Ramos (cell line): ENCODE data around the gene RAB11FIP4.
"Not testable (repeated sequence)": the region's sequence is repeated elsewhere in the genome, so short reads cannot be mapped to it uniquely, and the experiment has no call there.

Experiments used
- in situ Hi-C: fragments of 300-500 bp; cut with MboI; formaldehyde crosslinking; loops from one replicate; pipeline ENCODE4 v1.14.3; 2022; ENCODE audit warnings: low sequenced_read_pairs; ENCODE audit not compliant: unreplicated experiment

Gene RAB11FIP4, protein sequence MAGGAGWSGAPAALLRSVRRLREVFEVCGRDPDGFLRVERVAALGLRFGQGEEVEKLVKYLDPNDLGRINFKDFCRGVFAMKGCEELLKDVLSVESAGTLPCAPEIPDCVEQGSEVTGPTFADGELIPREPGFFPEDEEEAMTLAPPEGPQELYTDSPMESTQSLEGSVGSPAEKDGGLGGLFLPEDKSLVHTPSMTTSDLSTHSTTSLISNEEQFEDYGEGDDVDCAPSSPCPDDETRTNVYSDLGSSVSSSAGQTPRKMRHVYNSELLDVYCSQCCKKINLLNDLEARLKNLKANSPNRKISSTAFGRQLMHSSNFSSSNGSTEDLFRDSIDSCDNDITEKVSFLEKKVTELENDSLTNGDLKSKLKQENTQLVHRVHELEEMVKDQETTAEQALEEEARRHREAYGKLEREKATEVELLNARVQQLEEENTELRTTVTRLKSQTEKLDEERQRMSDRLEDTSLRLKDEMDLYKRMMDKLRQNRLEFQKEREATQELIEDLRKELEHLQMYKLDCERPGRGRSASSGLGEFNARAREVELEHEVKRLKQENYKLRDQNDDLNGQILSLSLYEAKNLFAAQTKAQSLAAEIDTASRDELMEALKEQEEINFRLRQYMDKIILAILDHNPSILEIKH

DNA sequence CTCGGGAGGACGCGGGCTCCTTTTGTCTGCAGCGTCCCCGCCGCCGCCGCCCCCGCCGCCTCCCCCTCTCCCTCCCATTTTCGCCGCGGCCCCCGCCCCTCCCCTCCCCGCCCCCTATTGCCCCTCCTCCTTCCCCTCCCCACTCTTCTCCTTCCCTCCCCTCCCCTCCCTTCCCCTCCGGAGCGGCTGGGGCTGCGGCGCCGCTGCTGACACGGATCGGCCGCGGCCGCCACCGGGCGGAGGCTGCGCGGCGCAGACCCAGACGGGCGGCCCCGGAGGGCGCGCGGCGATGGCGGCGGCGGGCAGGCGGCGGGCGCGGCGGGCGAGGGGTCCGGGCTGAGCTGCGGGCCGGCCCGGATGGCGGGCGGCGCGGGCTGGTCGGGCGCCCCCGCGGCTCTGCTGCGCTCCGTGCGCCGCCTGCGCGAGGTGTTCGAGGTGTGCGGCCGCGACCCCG is at the start of gene RAB11FIP4:
Gene RAB11FIP4, plus strand, starts transcription at position 180 of the 454 bp plus-strand sequence. Its CDS starts 178 bp downstream, at position 358.
- in situ Hi-C loops = no loop called here

DNA sequence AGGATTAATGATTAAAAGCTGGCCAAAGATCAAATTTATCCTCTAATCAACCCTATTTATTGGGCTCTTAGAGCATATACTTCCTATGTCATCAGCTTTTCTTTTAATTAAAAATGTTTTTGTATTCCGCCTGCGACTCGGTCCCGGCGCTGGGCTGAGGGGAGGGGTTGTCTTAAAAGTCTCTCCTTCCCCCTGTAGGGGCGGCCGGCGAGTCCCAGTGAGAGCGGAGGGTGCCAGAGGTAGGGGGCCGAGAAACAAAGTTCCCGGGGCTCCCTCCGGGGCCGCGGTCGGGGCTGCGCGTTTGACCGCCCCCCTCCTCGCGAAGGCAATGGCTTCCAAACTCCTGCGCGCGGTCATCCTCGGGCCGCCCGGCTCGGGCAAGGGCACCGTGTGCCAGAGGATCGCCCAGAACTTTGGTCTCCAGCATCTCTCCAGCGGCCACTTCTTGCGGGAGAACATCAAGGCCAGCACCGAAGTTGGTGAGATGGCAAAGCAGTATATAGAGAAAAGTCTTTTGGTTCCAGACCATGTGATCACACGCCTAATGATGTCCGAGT is 46.2 kb upstream of the RAB11FIP4 start:
- in situ Hi-C loops = not testable (repeated sequence)

DNA sequence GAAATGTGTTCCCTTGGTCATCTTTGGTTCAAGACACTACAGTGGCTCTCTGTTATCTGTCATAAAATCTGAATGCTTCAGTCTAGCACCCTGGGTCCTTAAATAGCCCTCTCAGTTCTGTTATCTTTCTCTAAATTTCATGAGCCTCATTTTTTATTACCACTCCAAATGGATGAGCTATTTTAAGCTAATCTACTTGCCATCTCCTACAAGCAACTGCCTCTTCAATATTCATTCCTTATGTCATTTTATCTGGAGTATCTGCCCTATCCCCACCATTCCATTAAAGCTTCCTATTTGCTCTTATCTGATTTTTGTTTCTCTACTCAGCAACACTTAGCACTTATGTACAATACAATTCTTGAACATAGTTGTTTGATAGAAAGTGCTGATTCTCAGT is 42.0 kb upstream of the RAB11FIP4 start:
- in situ Hi-C loops = no loop called here

DNA sequence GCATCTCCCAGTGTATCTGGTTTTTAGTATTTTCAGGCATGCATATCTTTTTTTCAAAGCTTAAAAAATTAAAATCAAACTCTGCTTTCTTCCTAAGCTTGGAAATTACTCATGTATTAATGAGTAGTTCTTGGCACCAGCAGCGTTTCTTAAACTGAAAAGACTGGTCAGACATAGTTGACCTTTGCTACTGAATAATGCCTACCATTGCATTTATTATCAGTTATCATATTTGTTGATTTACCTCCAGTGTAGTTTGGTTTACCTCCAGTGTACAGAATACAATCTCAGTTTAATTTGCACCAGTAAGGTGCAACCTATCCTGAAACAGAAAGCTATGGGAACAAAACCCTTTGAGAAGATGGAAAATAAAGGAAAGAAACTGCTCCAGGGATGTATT is 35.5 kb upstream of the RAB11FIP4 start:
- in situ Hi-C loops = no loop called here

DNA sequence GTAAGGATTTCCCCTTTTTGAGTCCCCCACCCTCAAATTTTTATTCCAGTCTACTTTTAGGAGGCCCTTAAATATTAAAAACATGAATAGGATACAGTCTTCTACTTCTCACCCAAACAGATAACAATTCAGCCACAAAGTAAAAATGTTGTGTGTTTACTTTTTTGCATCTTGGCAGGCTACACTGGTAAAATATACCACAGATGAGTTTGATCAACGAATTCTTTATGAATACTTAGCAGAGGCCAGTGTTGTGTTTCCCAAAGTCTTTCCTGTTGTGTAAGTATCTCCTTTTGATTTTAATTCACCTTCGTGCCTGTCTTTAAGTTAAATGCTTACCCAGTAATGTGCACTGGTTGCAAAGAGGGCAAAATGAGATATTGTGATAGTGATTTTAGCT is 34.4 kb upstream of the RAB11FIP4 start:
- in situ Hi-C loops = no loop called here

DNA sequence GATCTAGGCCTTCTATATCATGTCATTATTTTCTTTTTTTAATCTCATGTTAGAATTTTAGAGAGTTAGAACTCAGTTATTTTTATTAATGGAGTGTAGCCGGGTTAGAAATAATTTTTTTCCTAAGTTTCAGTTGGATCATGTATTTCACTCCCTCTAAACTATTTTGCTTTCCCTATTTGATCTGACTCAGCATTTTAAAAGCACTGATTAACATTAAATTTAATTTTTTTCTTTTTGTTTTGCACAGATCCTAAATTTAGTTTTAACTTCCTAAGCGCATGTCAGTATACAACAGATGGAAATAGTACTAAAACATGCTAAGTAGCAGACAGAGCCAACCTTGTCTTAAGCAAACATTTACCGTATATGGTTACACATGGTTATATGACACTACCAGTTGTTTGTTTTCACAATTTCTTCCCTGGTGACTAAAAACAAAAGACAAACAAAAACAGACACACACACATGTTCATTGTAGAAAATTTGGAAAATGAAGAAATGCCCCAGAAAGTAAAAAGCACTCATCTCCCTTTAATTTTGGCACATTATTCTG is 33.6 kb upstream of the RAB11FIP4 start:
- in situ Hi-C loops = no loop called here

DNA sequence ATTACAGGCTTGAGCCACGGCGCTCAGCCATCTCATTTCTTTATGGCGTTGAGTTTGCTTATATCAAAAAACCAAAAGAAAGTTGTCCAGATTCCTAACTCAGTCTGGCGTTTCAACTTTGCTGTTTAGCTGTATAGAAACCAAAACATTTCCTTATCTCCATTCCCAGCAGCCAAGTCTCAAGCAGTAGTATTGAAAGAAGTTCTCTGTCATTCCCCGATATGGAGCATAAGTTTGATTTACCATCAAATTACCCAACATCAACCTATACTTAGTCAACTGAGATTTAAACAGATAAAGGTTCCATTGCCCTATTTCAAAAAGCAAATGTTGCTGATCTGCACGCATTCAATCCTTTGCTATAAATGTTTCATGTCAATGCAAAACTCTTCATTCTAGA is 27.5 kb upstream of the RAB11FIP4 start:
- in situ Hi-C loops = no loop called here

DNA sequence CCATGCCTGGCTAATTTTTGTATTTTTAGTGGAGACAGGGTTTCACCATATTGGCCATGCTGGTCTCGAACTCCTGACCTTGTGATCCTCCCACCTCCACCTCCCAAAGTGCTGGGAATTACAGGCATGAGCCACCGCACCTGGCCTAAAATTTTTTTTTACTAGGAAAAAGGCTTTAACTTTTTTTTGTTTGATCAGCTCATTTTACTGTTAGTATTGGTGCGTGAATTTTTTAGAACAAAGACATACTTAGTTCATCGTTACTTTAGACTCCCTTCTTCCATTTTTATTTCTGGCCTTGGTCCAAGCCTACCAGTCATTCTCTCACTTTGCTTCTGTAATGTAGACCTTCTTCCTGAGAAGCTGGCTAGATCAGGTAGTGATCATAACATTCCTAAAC is 25.4 kb upstream of the RAB11FIP4 start:
- in situ Hi-C loops = no loop called here

DNA sequence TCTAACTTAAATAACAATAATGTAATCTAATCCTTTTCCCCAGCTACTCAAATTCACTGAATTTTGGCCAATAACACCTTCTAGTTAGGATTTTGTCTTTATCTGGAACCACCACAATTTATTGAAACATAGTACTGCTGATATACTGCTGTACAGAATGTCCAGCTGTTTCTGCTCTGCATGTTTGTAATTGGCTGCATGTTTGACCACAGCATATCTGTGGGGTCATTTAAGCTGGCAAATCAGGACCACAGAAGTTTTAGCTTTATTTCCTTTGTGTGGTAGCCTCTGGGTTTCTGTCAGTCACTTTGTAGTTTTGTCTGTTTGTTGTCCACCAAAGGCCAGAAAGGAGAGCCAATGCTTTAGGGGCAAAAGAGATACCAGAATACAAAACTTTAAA is 22.2 kb upstream of the RAB11FIP4 start:
- in situ Hi-C loops = no loop called here

DNA sequence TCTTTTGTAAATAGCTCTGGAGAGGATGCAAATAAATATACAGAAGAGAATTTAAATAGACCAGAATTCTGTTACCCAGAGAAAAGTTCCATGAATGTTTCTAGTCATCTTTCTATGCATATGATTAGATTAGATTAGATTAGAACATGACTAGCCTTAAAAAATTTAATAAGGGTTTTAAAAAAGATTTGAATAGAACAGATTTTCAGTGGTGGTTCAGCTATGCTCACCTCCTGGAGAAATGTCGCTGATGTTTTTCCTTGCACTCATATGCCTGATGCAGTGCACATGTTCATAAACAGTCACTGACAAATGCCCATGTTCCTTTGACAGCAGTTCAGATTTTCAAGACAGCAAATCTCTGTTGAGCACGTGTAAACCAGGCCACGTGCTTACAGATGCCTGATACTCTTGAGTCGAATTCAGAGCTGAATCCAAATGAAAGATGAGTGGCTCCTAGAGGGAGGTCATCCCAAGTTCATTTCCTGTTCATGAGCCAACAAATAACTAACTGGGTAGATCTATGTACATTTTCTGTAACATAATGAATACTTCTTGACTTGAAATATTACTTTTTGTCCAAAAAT is 19.9 kb upstream of the RAB11FIP4 start:
- in situ Hi-C loops = no loop called here

DNA sequence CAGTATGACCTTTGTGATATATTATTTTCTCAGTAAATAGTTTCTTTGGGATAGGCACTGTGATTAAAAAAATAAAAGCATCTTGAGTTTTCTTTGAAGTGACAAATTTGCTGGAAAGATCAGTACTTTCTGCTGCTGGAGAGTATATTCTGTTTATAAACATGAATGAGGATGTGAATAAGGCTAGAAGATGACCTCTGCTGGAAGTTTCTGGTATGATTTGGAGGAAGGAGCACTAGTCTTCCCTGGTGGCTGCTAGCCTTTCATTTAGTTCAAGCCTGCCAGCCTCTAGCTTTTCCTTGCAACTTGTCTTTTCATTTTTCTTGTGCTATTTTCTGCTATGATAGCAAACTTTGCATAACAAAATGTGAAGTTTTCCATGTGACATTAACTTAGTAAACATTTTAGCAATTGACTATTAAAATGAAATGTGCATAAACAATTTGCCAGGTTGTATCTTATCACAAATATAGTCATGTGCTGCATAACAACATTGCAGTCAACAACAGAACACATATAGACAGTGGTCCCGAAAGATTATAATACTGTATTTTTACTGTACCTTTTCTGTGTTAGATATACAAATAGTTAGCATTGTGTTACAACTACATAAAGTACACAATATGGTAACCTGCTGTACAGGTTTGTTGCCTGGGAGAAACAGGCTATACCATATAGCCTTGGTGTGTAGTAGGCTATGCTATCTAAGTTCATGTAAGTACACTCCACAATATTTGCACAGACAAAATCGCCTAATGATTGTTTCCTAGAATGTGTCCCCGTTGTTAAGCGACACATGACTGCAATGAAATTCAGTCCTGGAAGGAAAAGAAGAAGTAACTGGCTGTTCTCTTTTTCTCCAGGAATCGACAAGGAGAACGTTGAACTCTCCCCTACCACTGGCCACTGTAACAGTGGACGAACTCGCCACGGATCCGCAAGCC is 18.1 kb upstream of the RAB11FIP4 start:
- in situ Hi-C loops = no loop called here

DNA sequence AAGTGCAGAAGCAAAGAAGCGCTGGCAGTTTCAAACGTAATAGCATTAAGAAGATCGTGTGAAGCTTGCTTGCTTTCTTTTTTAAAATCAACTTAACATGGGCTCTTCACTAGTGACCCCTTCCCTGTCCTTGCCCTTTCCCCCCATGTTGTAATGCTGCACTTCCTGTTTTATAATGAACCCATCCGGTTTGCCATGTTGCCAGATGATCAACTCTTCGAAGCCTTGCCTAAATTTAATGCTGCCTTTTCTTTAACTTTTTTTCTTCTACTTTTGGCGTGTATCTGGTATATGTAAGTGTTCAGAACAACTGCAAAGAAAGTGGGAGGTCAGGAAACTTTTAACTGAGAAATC is 17.4 kb upstream of the RAB11FIP4 start:
- in situ Hi-C loops = no loop called here

DNA sequence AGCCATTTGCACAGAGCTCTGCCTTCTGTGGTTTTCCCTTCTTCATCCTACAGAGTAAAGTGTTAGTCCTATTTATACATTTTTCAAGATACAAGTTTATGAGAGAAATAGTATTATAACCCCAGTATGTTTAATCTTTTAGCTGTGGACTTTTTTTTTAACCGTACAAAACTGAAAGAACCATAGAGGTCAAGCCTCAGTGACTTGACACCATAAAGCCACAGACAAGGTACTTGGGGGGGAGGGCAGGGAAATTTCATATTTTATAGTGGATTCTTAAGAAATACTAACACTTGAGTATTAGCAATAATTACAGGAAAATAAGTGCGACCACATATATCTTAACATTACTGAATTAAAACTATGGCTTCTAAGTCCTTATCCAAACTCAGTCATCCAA is 17.0 kb upstream of the RAB11FIP4 start:
- in situ Hi-C loops = no loop called here

DNA sequence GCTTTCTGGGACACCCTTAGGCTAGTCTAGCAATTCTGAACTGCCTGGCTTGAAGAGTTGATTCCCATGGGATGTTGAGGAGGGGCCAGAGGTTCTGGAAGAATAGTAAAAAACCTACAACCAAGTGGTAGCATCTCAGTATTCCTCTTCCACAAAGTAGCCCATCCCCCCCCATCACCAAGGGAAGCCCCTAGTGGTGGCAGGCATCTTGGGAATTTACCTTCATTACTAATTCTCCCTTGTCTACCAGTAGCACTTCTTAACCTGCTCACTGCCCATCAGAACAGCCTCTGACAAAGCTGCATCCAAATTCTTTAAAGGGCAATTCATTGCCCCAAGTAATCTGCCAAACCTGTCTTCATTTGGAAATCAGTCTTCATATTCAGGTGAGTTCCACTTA is 12.8 kb upstream of the RAB11FIP4 start:
- in situ Hi-C loops = no loop called here

DNA sequence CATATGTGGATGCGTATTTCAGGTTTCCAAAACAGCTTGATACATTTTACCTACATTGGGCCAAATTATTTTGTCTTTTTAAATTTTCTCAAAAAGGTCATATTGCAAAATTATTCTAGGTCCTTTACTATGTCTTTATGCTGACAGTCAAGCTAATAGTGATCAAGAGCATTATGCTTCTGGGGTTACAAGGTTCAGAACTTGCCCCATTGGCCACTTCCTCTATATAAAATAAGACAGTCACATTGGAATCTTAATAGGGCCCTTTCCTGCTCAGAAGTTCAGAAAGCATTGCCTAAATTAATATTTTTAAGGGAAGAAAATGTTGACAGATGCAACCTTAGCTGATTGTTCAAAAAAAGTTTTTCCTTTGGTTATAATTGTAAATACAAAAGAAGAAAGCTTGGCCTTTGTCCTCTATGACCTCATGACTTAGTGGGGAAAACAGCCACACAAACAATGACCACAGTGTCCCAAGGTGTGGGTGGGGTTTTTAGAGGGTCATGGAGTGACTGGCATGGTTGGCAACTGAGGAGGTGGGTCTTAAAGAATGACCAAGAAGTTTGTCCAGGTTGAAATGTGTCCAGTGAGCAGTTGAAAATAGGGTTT is 11.8 kb upstream of the RAB11FIP4 start:
- in situ Hi-C loops = no loop called here

DNA sequence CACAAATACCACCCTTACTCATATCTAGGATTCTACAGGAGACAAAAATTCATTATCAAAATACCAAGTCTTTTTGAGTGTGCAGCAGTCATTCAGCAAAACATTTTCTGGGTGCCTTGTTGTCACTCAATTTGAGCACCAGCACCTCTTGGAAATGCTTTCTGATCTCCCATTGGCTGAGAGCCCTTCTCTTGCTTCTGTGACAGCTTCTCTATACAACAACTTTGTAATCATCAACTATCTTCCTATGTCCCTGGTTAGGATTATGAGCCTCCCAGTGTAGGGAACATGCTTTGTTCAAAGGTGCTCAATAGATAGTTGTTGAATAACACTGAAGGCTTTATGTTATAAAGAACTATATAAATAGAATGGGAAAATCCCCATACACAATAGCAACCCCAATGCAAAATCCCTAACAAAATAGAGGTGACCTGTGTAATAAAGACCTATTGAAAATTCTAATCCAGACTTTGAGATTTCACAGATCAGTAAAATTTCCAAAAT is 10.3 kb upstream of the RAB11FIP4 start:
- in situ Hi-C loops = no loop called here

DNA sequence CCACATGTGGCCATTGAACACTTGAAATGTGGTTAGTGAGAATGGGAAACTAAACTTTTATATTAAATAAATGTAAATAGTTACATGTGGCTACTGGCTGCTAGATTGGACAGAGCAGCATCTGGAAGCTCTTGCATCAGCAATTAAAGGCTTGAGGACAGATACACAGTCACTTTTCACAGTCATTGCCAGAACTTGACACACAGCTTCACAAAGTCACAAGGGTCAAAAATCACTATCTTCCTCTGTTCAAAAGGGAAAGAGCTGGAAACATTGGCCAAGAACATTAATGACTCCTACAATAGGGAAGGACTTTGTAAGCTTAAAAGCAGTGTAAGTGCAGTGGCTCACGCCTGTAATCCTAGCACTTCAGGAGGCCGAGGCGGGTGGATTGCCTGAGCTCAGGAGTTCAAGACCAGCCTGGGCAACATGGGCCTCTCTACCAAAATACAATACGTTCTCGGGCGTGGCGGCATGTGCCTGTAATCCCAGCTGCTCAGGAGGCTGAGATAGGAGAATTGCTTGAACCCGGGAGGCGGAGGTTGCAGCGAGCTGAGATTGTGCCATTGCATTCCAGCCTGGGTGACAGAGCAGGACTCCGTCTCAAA is 8.7 kb upstream of the RAB11FIP4 start:
- in situ Hi-C loops = not testable (repeated sequence)

DNA sequence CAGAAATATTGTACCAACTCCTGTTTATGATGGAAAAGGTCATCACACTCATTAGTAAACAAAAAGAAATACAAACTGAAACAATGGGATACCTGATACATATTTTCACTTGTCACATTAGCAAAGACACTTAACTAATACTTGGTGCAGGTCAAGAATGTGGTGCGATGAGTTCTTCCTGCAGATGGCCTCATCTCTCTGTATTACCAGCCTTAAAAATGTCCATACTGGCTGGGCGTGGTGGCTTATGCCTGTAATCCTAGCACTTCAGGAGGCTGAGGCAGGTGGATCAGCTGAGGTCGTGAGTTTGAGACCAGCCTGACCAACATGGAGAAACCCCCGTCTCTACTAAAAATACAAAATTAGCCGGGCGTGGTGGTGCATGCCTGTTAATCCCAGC is 8.0 kb upstream of the RAB11FIP4 start:
- in situ Hi-C loops = not testable (repeated sequence)
